Activated T-cell treated with anti-CD3 and anti-CD28 coated beads, Interleukin-2, amount 50 U/mL, for 4 hours (primary cell): ENCODE data around the gene MYD88. TPM values are rescaled to one million over a fixed set of nuclear protein-coding genes. Genes with fewer than 3 reads are reported as not detected.

Source experiments
- ATAC-seq, 2 donors: fragments of 200-7000 bp; cut with Tn5 transposase; one replicate each; pipeline ENCODE4 v1.10.0; 2021
- DNase-seq: peaks from one replicate; pipeline ENCODE4 v3.0.0-alpha.2; 2020
- H3K27me3 Mint-ChIP-seq: one replicate; pipeline ENCODE4 v1.8.0; 2021; ENCODE audit warnings: low read depth, mixed read lengths
- H3K36me3 Mint-ChIP-seq: one replicate; pipeline ENCODE4 v1.8.0; 2022; ENCODE audit warnings: mixed read lengths; ENCODE audit not compliant: insufficient read depth
- H3K4me1 Mint-ChIP-seq: one replicate; pipeline ENCODE4 v1.8.0; 2021; ENCODE audit warnings: low read depth, mixed read lengths
- H3K4me3 Mint-ChIP-seq: one replicate; pipeline ENCODE4 v1.8.0; 2021; ENCODE audit warnings: mild to moderate bottlenecking, moderate library complexity, mixed read lengths
- H3K9me3 Mint-ChIP-seq: one replicate; pipeline ENCODE4 v1.8.0; 2021; ENCODE audit warnings: mixed read lengths
- total RNA-seq, 3 donors: library from RNA; stranded (reverse); gene quantifications; one replicate each; pipeline ENCODE4 v1.2.1, GENCODE V29; 2021

Gene MYD88
- 10 to 100 TPM; 35.7 to 45.1 (median 37.7) TPM for total RNA-seq

DNA sequence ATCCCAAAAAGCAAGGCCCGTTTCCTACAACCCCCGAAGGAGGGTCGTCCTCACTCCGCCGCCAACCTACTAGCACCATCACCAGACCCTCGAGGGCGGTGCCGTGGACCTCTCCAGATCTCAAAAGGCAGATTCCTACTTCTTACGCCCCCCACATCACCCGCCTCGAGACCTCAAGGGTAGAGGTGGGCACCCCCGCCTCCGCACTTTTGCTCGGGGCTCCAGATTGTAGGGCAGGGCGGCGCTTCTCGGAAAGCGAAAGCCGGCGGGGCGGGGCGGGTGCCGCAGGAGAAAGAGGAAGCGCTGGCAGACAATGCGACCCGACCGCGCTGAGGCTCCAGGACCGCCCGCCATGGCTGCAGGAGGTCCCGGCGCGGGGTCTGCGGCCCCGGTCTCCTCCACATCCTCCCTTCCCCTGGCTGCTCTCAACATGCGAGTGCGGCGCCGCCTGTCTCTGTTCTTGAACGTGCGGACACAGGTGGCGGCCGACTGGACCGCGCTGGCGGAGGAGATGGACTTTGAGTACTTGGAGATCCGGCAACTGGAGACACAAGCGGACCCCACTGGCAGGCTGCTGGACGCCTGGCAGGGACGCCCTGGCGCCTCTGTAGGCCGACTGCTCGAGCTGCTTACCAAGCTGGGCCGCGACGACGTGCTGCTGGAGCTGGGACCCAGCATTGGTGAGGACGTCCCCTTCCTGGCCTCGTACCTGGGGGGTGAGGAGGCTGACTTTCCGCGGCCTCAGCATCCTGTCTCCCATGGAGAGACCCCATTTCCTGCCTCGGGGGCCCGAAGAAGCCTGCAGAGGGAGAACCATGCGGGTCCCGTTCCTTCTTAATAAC lies at the start of gene MYD88:
Gene MYD88 (plus strand): TSS at position 313 of the 842 bp plus-strand sequence. CDS start 40 bp downstream, at position 353.
- DNase-seq (peak; percentile 83), ATAC-seq (peak; percentile 57 to 58)
- H3K4me1 Mint-ChIP-seq, result peaks cover 58% of the 10 kb centered on the region
- no peaks in the 10 kb centered on the region for H3K27me3 Mint-ChIP-seq
- no peaks in the 10 kb centered on the region for H3K9me3 Mint-ChIP-seq
- H3K4me3 Mint-ChIP-seq, result peak within 1 kb of the TSS; percentile 86
- peaks cover 15% of the 10 kb centered on the region for H3K36me3 Mint-ChIP-seq

DNA sequence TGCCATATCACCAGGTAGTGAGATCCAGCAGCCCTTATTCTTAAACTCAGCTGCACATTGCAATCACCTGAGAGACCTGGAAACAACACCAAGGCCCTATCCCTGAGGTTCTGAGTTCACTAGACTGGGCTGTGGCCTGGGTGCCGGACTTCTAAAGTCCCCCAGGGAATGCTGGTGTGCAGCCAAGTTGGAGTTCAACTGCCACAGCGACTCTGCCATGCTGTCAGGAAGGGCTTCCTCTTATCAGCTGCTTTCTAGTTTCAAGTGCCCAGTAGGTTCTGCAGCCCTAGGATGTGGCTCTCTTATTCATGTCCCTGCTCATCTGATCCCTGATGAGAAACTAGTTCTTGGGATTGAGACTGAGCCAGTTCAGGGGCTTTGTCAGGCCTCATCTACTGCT lies 49.3 kb upstream of the MYD88 start:
- H3K9me3 Mint-ChIP-seq, result peaks cover 4% of the 10 kb centered on the region
- H3K36me3 Mint-ChIP-seq, result peaks cover 2% of the 10 kb centered on the region
- no peaks in the 10 kb centered on the region for H3K27me3 Mint-ChIP-seq
- H3K4me3 Mint-ChIP-seq, result no peak overlapping the region
- no peaks in the 10 kb centered on the region for H3K4me1 Mint-ChIP-seq
- ATAC-seq (no peak), DNase-seq (no peak)

DNA sequence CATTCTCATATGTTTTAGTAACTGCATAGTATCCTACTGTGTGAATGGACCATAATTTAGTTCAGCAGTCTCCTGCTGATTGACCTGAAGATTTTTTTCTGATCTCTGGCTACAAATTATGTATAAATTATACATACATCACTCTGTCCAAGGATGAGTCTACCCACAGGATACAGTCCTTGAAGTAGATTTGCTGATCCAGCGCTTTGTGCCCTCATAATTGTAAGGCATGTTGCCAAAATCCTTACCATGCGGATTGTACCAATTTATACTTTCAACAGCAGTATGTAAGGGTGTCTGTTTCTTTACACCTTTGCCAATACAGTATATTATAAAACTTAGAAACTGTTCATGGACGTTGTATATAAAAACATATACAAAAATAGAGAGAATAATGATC lies 48.0 kb upstream of the MYD88 start:
- H3K27me3 Mint-ChIP-seq, result no peaks in the 10 kb centered on the region
- ATAC-seq (no peak), DNase-seq (no peak)
- H3K4me3 Mint-ChIP-seq, result peak overlapping the region; percentile 10
- peaks cover 2% of the 10 kb centered on the region for H3K36me3 Mint-ChIP-seq
- H3K4me1 Mint-ChIP-seq, result no peaks in the 10 kb centered on the region
- H3K9me3 Mint-ChIP-seq, result no peaks in the 10 kb centered on the region

DNA sequence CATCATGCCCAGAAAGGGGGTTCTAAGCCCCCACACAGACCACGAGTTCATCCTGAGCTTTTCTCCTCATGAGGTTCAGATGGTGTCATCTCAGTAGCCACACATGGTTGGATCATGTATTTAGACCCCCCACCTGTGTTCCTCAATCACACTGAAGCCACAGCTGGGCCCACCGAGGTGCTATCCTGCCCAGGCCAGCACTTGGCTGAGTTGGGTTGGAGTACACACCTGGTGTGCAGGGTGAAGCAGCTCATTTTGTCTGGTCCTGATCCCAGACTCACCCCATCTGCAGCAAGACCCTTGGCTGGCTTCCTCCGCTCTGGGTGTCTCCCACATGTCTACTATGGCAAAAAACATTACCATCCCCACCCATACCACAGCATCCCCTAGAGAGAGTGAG lies 43.5 kb upstream of the MYD88 start:
- ATAC-seq (no peak), DNase-seq (no peak)
- Mint-ChIP-seq H3K36me3 (peaks cover 2% of the 10 kb centered on the region), H3K4me3 (no peak overlapping the region), H3K9me3 (no peaks in the 10 kb centered on the region), H3K27me3 (no peaks in the 10 kb centered on the region), H3K4me1 (no peaks in the 10 kb centered on the region)

GRCh38 chr3:38095669-38096483 lies 42.6 kb upstream of the MYD88 start:
- H3K9me3 Mint-ChIP-seq, result no peaks in the 10 kb centered on the region
- no peak for ATAC-seq
- H3K27me3 Mint-ChIP-seq, result no peaks in the 10 kb centered on the region
- DNase-seq, result no peak
- H3K4me1 Mint-ChIP-seq, result no peaks in the 10 kb centered on the region
- no peak overlapping the region for H3K4me3 Mint-ChIP-seq
- peaks cover 2% of the 10 kb centered on the region for H3K36me3 Mint-ChIP-seq

DNA sequence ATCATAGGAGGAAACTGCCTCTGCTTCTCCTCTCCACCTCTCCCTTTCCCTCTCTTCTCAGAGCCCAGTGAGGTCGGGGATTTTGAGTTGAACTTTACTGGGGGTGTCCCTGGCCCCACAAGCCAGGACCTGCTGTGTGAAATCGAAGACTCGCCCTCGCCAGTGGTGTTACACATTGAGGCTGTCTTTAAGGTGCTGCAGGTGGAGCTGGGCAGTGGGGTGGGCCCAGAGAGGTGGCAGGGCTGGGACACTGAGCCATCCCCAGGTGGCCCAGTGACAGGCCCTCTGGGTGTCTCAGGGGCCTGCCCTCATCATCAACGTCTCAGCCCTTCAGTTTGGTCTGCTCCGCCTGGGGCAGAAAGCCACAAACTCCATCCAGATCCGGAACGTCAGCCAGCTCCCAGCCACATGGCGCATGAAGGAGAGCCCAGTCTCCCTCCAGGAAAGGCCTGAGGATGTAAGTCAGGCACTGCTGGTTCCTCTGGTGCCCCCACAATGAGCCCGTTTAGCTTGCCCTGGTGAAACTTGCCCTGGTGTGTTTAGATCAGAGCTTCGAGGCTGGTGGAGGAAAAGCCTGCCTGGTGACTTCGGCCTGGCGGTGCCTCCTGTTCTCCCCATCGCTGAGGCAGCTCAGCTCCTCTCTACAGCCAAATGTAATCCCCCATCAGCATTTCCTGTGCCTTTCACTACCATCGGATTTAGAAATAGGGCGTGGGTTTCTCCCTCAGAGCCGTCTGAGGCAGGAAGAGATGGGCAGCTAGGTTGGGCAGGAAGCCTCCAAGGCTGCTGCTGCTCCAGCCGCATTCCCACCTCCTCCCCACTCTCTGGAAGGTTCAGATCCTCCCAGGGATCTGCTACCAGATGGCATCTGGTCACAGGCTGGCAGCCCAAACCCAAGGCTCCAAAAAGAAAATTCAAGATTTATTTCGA lies 40.8 kb upstream of the MYD88 start:
- H3K9me3 Mint-ChIP-seq, result no peaks in the 10 kb centered on the region
- H3K4me3 Mint-ChIP-seq, result no peak overlapping the region
- no peaks in the 10 kb centered on the region for H3K4me1 Mint-ChIP-seq
- no peaks in the 10 kb centered on the region for H3K36me3 Mint-ChIP-seq
- DNase-seq (no peak), ATAC-seq (no peak)
- no peaks in the 10 kb centered on the region for H3K27me3 Mint-ChIP-seq

GRCh38 chr3:38098376-38098723 lies 40.1 kb upstream of the MYD88 start:
- no peak for ATAC-seq
- H3K9me3 Mint-ChIP-seq, result no peaks in the 10 kb centered on the region
- no peaks in the 10 kb centered on the region for H3K36me3 Mint-ChIP-seq
- H3K4me1 Mint-ChIP-seq, result no peaks in the 10 kb centered on the region
- no peak for DNase-seq
- H3K27me3 Mint-ChIP-seq, result no peaks in the 10 kb centered on the region
- H3K4me3 Mint-ChIP-seq, result no peak overlapping the region

DNA sequence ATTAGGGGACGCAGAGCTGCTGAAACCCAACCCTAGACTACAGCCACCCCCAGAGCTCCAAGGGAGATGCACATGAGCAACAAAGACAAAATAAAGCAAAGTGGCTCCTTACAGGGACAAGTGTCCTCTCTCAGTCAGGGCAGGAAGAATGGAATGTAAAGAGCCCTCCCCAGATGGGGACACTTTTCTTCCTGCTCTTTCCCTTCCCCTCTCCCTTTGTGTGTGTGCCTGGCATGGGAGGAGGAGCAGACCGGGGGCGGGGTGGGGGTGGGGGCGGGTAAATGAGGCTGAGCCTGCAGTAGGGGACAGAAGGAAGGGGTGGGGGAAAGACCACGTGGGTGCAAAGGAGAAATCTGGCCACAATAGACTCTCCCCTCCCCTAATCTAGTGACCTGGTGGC lies 38.9 kb upstream of the MYD88 start:
- H3K27me3 Mint-ChIP-seq, result no peaks in the 10 kb centered on the region
- no peak overlapping the region for H3K4me3 Mint-ChIP-seq
- H3K4me1 Mint-ChIP-seq, result no peaks in the 10 kb centered on the region
- H3K9me3 Mint-ChIP-seq, result peaks cover 2% of the 10 kb centered on the region
- ATAC-seq (no peak), DNase-seq (no peak)
- no peaks in the 10 kb centered on the region for H3K36me3 Mint-ChIP-seq

- Mint-ChIP-seq H3K4me3 (no peak overlapping the region), H3K36me3 (no peaks in the 10 kb centered on the region), H3K27me3 (no peaks in the 10 kb centered on the region), H3K4me1 (no peaks in the 10 kb centered on the region), H3K9me3 (peaks cover 9% of the 10 kb centered on the region)
- no peak for ATAC-seq
- DNase-seq, result no peak
Measured at GRCh38 chr3:38100498-38100897, 38.0 kb upstream of the MYD88 start.

- no peak for DNase-seq
- H3K4me1 Mint-ChIP-seq, result no peaks in the 10 kb centered on the region
- no peaks in the 10 kb centered on the region for H3K27me3 Mint-ChIP-seq
- peaks cover 13% of the 10 kb centered on the region for H3K9me3 Mint-ChIP-seq
- no peak for ATAC-seq
- H3K4me3 Mint-ChIP-seq, result no peak overlapping the region
- H3K36me3 Mint-ChIP-seq, result no peaks in the 10 kb centered on the region
Measured at GRCh38 chr3:38101811-38102443, 36.5 kb upstream of the MYD88 start.

DNA sequence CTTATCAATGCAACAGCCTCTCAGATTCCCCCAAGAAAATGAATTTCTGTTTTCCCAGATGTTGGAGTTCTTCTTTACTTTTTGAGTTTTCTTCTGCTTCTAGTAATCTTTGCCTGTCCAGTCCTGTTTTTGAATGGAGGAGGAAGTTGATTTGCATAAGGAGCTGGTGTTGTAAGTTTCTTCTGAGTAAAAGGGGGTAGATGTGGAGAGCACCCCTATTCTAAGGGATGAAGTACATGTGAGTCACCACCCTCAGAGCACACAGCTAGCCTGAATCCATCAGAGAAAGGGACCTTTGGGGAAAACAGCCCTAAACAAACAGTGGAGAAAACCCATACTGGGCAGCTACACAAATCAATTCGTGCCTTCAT lies 36.0 kb upstream of the MYD88 start:
- ATAC-seq (no peak), DNase-seq (no peak)
- Mint-ChIP-seq H3K9me3 (peaks cover 13% of the 10 kb centered on the region), H3K4me3 (no peak overlapping the region), H3K27me3 (no peaks in the 10 kb centered on the region), H3K36me3 (no peaks in the 10 kb centered on the region), H3K4me1 (no peaks in the 10 kb centered on the region)

GRCh38 chr3:38105525-38105924 lies 32.9 kb upstream of the MYD88 start:
- H3K9me3 Mint-ChIP-seq, result peaks cover 13% of the 10 kb centered on the region
- H3K36me3 Mint-ChIP-seq, result no peaks in the 10 kb centered on the region
- no peaks in the 10 kb centered on the region for H3K27me3 Mint-ChIP-seq
- H3K4me1 Mint-ChIP-seq, result no peaks in the 10 kb centered on the region
- ATAC-seq, result no peak
- DNase-seq, result no peak
- H3K4me3 Mint-ChIP-seq, result no peak overlapping the region

GRCh38 chr3:38107911-38108648 lies 30.4 kb upstream of the MYD88 start:
- DNase-seq, result no peak
- peaks cover 13% of the 10 kb centered on the region for H3K9me3 Mint-ChIP-seq

More at GRCh38 chr3:38107911-38108648, 30.4 kb upstream of the MYD88 start:
- H3K4me1 Mint-ChIP-seq, result no peaks in the 10 kb centered on the region
- H3K27me3 Mint-ChIP-seq, result no peaks in the 10 kb centered on the region
- no peak overlapping the region for H3K4me3 Mint-ChIP-seq
- no peak for ATAC-seq
- H3K36me3 Mint-ChIP-seq, result no peaks in the 10 kb centered on the region
